HUES6 (cell line): ENCODE results near the gene TAF6.

Experiments used
- H3K27ac ChIP-seq: 2 replicates; pipeline ENCODE4 v1.7.0; 2013; ENCODE audit warnings: low read depth, mild to moderate bottlenecking, low read length, inconsistent platforms
- H3K27me3 ChIP-seq: 2 replicates; pipeline ENCODE4 v1.6.1; 2013; ENCODE audit warnings: low read length; ENCODE audit not compliant: control insufficient read depth, insufficient read depth
- H3K36me3 ChIP-seq: 2 replicates; pipeline ENCODE4 v1.6.1; 2013; ENCODE audit warnings: low read length; ENCODE audit not compliant: control insufficient read depth, insufficient read depth
- H3K4me1 ChIP-seq: 2 replicates; pipeline ENCODE4 v1.6.1; 2013; ENCODE audit warnings: low read length; ENCODE audit not compliant: control insufficient read depth, insufficient read depth
- H3K4me3 ChIP-seq: 2 replicates; pipeline ENCODE4 v1.5.1; 2013; ENCODE audit warnings: low read depth, low read length
- H3K9ac ChIP-seq: one replicate; pipeline ENCODE4 v1.6.1; 2013; ENCODE audit warnings: mild to moderate bottlenecking, low read length
- H3K9me3 ChIP-seq: 2 replicates; pipeline ENCODE4 v1.6.1; 2013; ENCODE audit warnings: low read depth, low read length; ENCODE audit not compliant: control insufficient read depth, insufficient read depth

Gene TAF6

GRCh38 chr7:100157334-100158228 lies 38.4 kb upstream of the TAF6 start:
- no peaks in the 10 kb centered on the region for H3K27me3 ChIP-seq
- peak overlapping the region; percentile 88 for H3K4me3 ChIP-seq
- H3K36me3 ChIP-seq = peaks cover 44% of the 10 kb centered on the region
- no peaks in the 10 kb centered on the region for H3K9me3 ChIP-seq
- H3K4me1 ChIP-seq = peaks cover 36% of the 10 kb centered on the region
- H3K9ac ChIP-seq = peak overlapping the region; percentile 79
- H3K27ac ChIP-seq = peak overlapping the region; percentile 88; the same call in 1 of the 2 replicates

GRCh38 chr7:100157069-100157333 lies 37.8 kb upstream of the TAF6 start:
- H3K4me1 ChIP-seq = peaks cover 38% of the 10 kb centered on the region
- peaks cover 47% of the 10 kb centered on the region for H3K36me3 ChIP-seq
- peak overlapping the region; percentile 35 for H3K9ac ChIP-seq
- H3K27me3 ChIP-seq = no peaks in the 10 kb centered on the region
- peak overlapping the region; percentile 35; the same call in 1 of the 2 replicates for H3K27ac ChIP-seq
- H3K4me3 ChIP-seq = peak overlapping the region; percentile 88
- H3K9me3 ChIP-seq = no peaks in the 10 kb centered on the region

- Histone ChIP-seq H3K9ac (peak overlapping the region; percentile 35), H3K9me3 (no peaks in the 10 kb centered on the region), H3K4me1 (peaks cover 38% of the 10 kb centered on the region), H3K27ac (peak overlapping the region; percentile 35; the same call in 1 of the 2 replicates), H3K27me3 (no peaks in the 10 kb centered on the region), H3K4me3 (peak overlapping the region; percentile 88; the same call in 1 of the 2 replicates), H3K36me3 (peaks cover 52% of the 10 kb centered on the region)
Measured at GRCh38 chr7:100156331-100157068, 37.3 kb upstream of the TAF6 start.

GRCh38 chr7:100155553-100156317 lies 36.6 kb upstream of the TAF6 start:
- Histone ChIP-seq H3K36me3 (peaks cover 52% of the 10 kb centered on the region), H3K9me3 (no peaks in the 10 kb centered on the region), H3K27me3 (no peaks in the 10 kb centered on the region), H3K9ac (no peak overlapping the region), H3K4me3 (no peak overlapping the region), H3K4me1 (peaks cover 38% of the 10 kb centered on the region), H3K27ac (no peak overlapping the region)

GRCh38 chr7:100154651-100155491 lies 35.7 kb upstream of the TAF6 start:
- Histone ChIP-seq H3K4me3 (no peak overlapping the region), H3K27me3 (no peaks in the 10 kb centered on the region), H3K9ac (no peak overlapping the region), H3K27ac (no peak overlapping the region), H3K9me3 (no peaks in the 10 kb centered on the region), H3K4me1 (peaks cover 42% of the 10 kb centered on the region), H3K36me3 (peaks cover 52% of the 10 kb centered on the region)

- peak overlapping the region; percentile 34 for H3K9ac ChIP-seq
- no peak overlapping the region for H3K4me3 ChIP-seq
- no peaks in the 10 kb centered on the region for H3K27me3 ChIP-seq
- peaks cover 40% of the 10 kb centered on the region for H3K4me1 ChIP-seq
- peaks cover 52% of the 10 kb centered on the region for H3K36me3 ChIP-seq
- no peaks in the 10 kb centered on the region for H3K9me3 ChIP-seq
- no peak overlapping the region for H3K27ac ChIP-seq
Measured at GRCh38 chr7:100153708-100154535, 34.8 kb upstream of the TAF6 start.

- H3K27ac ChIP-seq = no peak overlapping the region
- no peaks in the 10 kb centered on the region for H3K27me3 ChIP-seq
- H3K4me1 ChIP-seq = peaks cover 42% of the 10 kb centered on the region
- no peak overlapping the region for H3K4me3 ChIP-seq
- peaks cover 52% of the 10 kb centered on the region for H3K36me3 ChIP-seq
- H3K9me3 ChIP-seq = no peaks in the 10 kb centered on the region
- H3K9ac ChIP-seq = no peak overlapping the region
Measured at GRCh38 chr7:100152937-100153666, 33.9 kb upstream of the TAF6 start.

- H3K27ac ChIP-seq = no peak overlapping the region
- H3K9ac ChIP-seq = no peak overlapping the region
- peaks cover 38% of the 10 kb centered on the region for H3K4me1 ChIP-seq
- peaks cover 52% of the 10 kb centered on the region for H3K36me3 ChIP-seq
- no peaks in the 10 kb centered on the region for H3K9me3 ChIP-seq
- H3K4me3 ChIP-seq = no peak overlapping the region
- H3K27me3 ChIP-seq = no peaks in the 10 kb centered on the region
Measured at GRCh38 chr7:100152404-100152803, 33.2 kb upstream of the TAF6 start.

- H3K36me3 ChIP-seq = peaks cover 20% of the 10 kb centered on the region
- peak within 1 kb of the TSS; percentile 89 for H3K9ac ChIP-seq
- H3K4me1 ChIP-seq = peaks cover 12% of the 10 kb centered on the region; the same call in 1 of the 2 replicates
- H3K4me3 ChIP-seq = peak within 1 kb of the TSS; percentile 97
- H3K27ac ChIP-seq = peak within 1 kb of the TSS; percentile 65; the same call in 1 of the 2 replicates
- H3K9me3 ChIP-seq = no peaks in the 10 kb centered on the region
- H3K27me3 ChIP-seq = no peaks in the 10 kb centered on the region
Measured at GRCh38 chr7:100148559-100149328, 29.6 kb upstream of the TAF6 start, which contains the start of gene LAMTOR4. LAMTOR4 (plus strand) TSS chr7:100148918; CDS start chr7:100148973, 55 bp downstream.
